Activated T-cell treated with anti-CD3 and anti-CD28 coated beads for 24 hours (primary cell): ENCODE measurements around the gene OR52E4.

Experiments used
- DNase-seq: peaks from one replicate; pipeline ENCODE4 v3.0.0-alpha.2; 2020; ENCODE audit warnings: low read depth

The OR52E4 gene

DNA sequence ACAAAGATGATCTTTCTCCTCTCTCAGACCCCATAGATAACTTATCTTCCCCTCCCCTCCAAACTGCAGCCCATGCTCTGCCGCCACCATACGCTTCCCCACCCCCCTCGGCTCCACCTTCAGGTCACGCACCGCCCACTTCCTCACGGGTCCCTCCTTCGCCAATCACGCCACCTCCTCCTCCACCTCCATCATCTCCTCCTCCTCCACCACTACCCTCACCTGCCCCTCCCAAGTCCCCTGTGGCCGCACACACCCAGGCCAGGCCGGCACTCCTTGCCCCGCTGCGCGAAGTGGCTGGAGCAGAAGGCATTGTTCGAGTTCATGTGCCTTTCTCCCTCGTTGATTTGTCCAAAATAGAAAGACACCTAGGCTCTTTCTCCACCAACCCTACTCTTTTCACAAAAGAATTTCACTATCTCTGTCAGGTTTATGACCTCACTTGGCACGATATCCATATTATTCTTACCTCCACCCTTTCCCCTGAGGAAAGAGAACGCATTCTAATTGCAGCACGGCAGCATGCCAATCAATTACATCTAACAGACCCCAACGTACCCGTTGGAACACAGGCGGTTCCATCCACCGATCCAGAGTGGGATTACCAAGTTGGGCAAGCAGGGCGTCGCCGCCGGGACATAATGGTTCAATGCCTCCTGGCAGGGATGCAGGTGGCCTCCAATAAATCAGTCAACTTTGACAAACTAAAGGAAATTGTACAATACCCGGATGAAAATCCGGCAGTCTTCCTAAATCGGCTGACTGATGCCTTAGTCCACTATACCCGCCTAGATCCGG is 49.3 kb downstream of the OR52E4 start:
- no peak for DNase-seq

DNA sequence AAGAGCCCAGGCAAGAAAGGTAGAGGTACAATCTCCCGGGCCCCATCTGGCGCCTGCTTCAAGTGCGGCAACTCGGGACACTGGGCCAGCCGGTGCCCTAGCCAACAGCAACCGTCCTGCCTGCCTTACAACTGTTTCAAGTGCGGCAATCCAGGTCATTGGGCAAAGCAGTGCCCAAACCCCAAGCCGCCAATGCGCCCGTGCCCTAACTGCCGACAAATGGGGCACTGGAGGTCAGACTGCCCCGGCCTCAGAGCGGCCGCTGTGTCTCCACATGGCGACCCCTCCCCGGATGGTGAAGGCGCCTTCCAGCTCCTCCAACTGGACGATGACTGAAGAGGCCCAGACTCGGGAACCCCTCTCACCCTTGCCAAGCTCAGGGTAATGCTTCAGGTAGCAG is 50.2 kb downstream of the OR52E4 start:
- no peak for DNase-seq

DNA sequence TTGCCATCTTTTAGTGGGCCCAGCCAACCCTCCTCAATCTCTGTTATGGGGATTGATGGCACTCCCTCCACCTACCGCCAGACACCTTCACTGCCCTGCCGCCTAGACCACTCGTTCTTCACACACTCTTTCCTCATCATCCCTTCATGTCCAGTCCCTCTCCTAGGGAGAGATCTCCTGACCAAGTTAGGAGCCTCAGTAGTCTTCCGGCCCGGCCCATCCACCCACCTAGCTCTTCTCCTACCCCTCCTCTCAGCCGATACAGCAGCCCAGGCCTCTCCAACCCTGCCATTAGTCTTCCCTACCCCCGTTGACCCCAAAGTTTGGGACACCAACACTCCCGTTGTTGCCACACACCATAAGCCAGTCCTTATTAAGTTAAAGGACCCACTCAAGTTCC is 50.6 kb downstream of the OR52E4 start:
- DNase-seq: no peak

DNA sequence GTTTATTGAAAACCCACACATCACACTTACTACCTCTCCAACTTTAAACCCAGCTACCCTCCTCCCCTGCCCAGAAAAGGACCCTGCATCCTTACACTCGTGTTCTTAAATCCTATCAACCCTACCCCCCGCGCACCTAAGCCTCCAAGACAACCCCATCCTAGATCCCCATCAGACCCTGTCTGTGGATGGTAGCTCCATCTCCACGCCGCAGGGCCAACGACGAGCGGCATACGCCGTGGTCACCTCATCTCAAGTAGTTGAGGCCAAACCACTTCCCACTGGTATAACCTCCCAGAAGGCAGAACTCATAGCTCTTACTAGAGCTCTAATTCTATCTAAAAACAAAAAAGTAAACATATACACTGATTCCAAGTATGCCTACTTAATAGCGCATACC is 52.2 kb downstream of the OR52E4 start:
- no peak for DNase-seq

GRCh38 chr11:5933116-5933515 is 52.7 kb downstream of the OR52E4 start:
- no peak for DNase-seq
